Measurements from ENCODE around the gene MDFI.

The MDFI gene

GRCh38 chr6:41696788-41697187 is 58.5 kb downstream of the MDFI start:
- TF ChIP-seq CTCF (conservative IDR thresholded peaks at IDR 0.05; ENCODE audit: low read depth, low read length) = no peak
- H3K4me3 ChIP-seq (ENCODE audit: low read depth, low read length) = no peak overlapping the region
- no peak for DNase-seq (ENCODE audit: low read depth)

- no peak for TF ChIP-seq CTCF (conservative IDR thresholded peaks at IDR 0.05; ENCODE audit: low read depth, low read length)
- peak; percentile 96 for DNase-seq (ENCODE audit: low read depth)
- no peak overlapping the region for H3K4me3 ChIP-seq (ENCODE audit: low read depth, low read length)
Measured at GRCh38 chr6:41697861-41698781, 59.9 kb downstream of the MDFI start.

GRCh38 chr6:41699063-41699462 is 60.8 kb downstream of the MDFI start:
- no peak overlapping the region for H3K4me3 ChIP-seq (ENCODE audit: low read depth, low read length)
- no peak for TF ChIP-seq CTCF (conservative IDR thresholded peaks at IDR 0.05; ENCODE audit: low read depth, low read length)
- no peak for DNase-seq (ENCODE audit: low read depth)

- peak; percentile 35 for TF ChIP-seq CTCF (conservative IDR thresholded peaks at IDR 0.05; ENCODE audit: low read depth, low read length)
- DNase-seq (ENCODE audit: low read depth) = peak; percentile 41
- H3K4me3 ChIP-seq (ENCODE audit: low read depth, low read length) = no peak overlapping the region
Measured at GRCh38 chr6:41700463-41701347, 62.4 kb downstream of the MDFI start.

- no peak overlapping the region for H3K4me3 ChIP-seq (ENCODE audit: low read depth, low read length)
- no peak for TF ChIP-seq CTCF (conservative IDR thresholded peaks at IDR 0.05; ENCODE audit: low read depth, low read length)
- DNase-seq (ENCODE audit: low read depth) = no peak
Measured at GRCh38 chr6:41702089-41702745, 63.9 kb downstream of the MDFI start.

GRCh38 chr6:41702771-41703494 is 64.7 kb downstream of the MDFI start:
- DNase-seq (ENCODE audit: low read depth) = no peak
- no peak overlapping the region for H3K4me3 ChIP-seq (ENCODE audit: low read depth, low read length)
- no peak for TF ChIP-seq CTCF (conservative IDR thresholded peaks at IDR 0.05; ENCODE audit: low read depth, low read length)
